Skeletal muscle tissue (tissue), 4 donors: ENCODE measurements around the gene GNG13. TPM values are rescaled to one million over a fixed set of nuclear protein-coding genes. Genes with fewer than 3 reads are reported as not detected.

Source experiments
- H3K27ac ChIP-seq: one replicate; pipeline ENCODE4 v1.7.0; 2013; ENCODE audit warnings: mild to moderate bottlenecking, low read depth, low read length, inconsistent platforms
- H3K27me3 ChIP-seq, 3 donors: one replicate each; pipeline ENCODE4 v1.7.0; 2013; ENCODE audit warnings: low read length in 3 of 3; ENCODE audit not compliant: control insufficient read depth in 3 of 3, insufficient read depth in 3 of 3
- H3K36me3 ChIP-seq, 3 donors: one replicate each; pipeline ENCODE4 v1.7.0; 2013; ENCODE audit warnings: low read length in 3 of 3; ENCODE audit not compliant: control insufficient read depth in 3 of 3, insufficient read depth in 3 of 3
- H3K4me1 ChIP-seq, 3 donors: one replicate each; pipeline ENCODE4 v1.7.0; 2013; ENCODE audit warnings: low read length in 3 of 3, mild to moderate bottlenecking in 3 of 3; ENCODE audit not compliant: control insufficient read depth in 3 of 3, insufficient read depth in 3 of 3
- H3K4me3 ChIP-seq, 3 donors: one replicate each; pipeline ENCODE4 v1.7.0; 2013; ENCODE audit warnings: low read length in 3 of 3
- H3K9ac ChIP-seq, 3 donors: one replicate each; pipeline ENCODE4 v1.7.0; 2013; ENCODE audit warnings: low read length in 3 of 3, mild to moderate bottlenecking in 3 of 3, moderate library complexity in 2 of 3, low read depth in 1 of 3
- H3K9me3 ChIP-seq, 3 donors: one replicate each; pipeline ENCODE4 v1.7.0; 2013; ENCODE audit warnings: low read length in 3 of 3; ENCODE audit not compliant: control insufficient read depth in 3 of 3
- total RNA-seq: library from RNA; depleted of rRNA; stranded (reverse); fragments of >200 nt; gene quantifications from one replicate; pipeline ENCODE4 v1.2.3, GENCODE V29; 2014
- donor health status: Osteomylitis.

The GNG13 gene, protein sequence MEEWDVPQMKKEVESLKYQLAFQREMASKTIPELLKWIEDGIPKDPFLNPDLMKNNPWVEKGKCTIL
- not detected for total RNA-seq

DNA sequence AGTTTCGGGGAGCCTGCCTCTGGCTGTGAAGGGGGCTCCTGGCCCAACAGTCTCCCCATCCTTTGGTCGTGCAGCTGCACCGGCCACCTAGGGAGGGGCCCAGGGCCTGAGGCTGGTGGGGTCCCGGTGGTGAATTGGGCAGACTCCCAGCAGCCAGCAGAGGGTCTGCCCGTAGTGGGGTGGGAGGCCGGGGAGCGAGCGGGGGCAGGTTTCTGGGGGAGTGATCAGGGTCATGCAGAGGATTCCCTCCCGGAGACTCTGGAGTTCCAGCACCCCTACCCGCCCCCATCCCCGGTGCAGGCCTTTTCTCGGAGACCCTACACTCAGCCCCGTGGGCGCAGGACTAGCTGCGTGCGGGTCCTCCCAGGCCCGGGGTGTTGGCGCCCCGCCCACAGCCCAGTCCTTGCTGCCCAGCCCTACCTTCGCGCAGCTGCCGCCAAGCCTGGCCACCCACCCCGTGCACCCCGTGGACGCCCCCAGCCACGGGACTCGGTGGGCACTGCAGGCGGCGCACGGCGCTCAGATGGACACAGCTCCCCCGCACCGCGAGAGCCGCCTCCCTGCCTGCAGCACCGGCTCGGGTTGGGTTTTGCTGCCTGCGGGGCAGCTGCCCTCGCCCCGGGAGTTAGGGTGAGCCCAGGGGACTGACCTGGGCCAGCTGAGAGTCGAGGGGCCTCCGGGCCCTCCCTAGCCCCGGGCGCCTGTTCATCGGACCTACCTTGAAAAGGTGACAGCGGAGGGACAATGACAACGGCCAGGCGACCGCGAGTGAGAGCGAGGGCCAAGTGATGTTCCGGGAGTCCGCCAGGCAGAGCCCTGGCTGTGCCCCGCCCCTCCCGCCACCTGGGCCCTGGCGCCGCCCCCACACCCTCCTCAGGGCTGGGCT, at the start of gene GNG13:
Gene GNG13, minus strand, starts transcription at position 787 of the 886 bp plus-strand sequence. CDS start 1,657 bp downstream, outside the sequence.
- Histone ChIP-seq H3K4me1 (no peaks in the 10 kb centered on the region), H3K36me3 (no peaks in the 10 kb centered on the region), H3K9ac (no peak within 1 kb of the TSS), H3K27ac (no peak within 1 kb of the TSS), H3K9me3 (no peaks in the 10 kb centered on the region), H3K27me3 (peaks cover 36 to 72% (median 43%) of the 10 kb centered on the region in 3 donors), H3K4me3 (no peak within 1 kb of the TSS)

DNA sequence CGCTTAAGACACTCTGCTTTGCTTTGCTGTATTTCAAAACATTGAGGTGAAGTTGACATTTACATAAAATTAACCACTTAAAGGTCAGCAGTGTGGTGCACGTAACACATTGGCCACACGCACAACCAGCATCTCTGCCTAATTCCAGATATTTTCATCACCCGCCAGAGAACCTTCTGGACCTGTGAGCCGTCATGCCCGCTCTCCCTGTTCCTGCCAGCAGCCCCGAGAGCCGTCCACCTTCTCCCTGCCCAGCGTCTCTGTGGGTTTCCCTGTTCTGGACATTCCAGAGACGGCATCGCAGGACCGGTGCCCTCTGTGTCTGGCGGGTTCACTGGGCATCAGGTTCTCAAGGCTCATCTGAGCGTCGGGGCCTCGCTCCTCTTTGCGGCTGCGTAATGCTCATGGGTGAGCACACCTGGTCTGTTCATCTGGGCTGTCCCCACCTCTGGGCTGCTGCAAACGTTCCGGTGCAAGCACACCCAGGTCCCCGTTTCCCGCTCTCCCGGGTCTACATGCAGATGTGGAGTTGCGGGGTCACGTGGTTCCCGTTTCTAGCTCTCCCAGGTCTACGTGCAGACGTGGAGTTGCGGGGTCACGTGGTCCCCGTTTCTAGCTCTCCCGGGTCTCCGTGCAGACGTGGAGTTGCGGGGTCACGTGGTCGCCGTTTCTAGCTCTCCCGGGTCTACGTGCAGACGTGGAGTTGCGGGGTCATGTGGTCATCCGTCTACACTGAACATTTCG, 48.1 kb upstream of the GNG13 start:
- H3K9me3 ChIP-seq: no peaks in the 10 kb centered on the region

DNA sequence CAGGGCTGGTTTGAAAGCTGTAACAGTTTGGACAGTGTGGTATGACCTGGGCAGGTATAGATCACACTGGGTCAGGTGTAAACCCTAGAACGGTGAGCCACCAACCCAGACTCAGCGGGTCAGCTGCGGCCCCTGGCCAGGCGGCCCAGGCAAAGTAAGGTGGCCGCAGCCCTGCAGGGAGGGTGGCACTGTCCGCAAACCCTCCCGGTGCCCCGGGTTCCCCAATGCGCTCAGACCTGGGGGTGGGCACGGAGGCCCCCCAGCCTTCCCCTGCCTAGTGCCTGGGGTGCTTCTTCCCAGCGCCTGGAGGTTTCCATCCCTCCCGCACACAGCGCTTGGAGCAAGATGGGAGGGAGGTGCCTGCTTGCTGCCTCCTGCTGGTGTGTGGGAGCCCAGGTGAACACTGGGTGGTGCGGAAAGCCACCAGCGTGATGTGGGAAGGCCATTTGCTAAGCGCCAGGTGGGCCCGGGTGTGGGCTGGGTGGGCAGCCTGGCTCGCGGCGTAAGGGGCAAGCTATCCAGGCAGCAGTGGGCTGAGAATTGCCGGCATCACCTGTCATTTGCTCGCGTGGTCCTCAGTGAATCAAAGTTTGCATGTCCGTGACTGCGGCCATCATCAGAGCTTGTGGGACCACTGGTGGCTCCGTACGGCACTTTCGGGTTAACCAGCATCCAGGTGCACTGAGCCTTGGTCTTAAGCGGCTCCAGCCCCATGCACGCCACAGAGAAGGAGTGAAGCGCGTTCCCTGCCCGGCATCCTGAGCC, 47.3 kb upstream of the GNG13 start:
- no peaks in the 10 kb centered on the region for H3K9me3 ChIP-seq
- no peak overlapping the region for H3K4me3 ChIP-seq
- H3K36me3 ChIP-seq: no peaks in the 10 kb centered on the region
- H3K9ac ChIP-seq: no peak overlapping the region
- peaks cover 2 to 32% (median 31%) of the 10 kb centered on the region in 3 donors for H3K27me3 ChIP-seq
- no peaks in the 10 kb centered on the region for H3K4me1 ChIP-seq
- H3K27ac ChIP-seq: no peak overlapping the region

More for the DNA sequence above, 48.1 kb upstream of the GNG13 start:
- no peak overlapping the region for H3K4me3 ChIP-seq
- H3K27me3 ChIP-seq: peaks cover 2 to 29% (median 27%) of the 10 kb centered on the region in 3 donors
- H3K9ac ChIP-seq: no peak overlapping the region
- no peaks in the 10 kb centered on the region for H3K36me3 ChIP-seq
- no peaks in the 10 kb centered on the region for H3K4me1 ChIP-seq
- H3K27ac ChIP-seq: no peak overlapping the region

DNA sequence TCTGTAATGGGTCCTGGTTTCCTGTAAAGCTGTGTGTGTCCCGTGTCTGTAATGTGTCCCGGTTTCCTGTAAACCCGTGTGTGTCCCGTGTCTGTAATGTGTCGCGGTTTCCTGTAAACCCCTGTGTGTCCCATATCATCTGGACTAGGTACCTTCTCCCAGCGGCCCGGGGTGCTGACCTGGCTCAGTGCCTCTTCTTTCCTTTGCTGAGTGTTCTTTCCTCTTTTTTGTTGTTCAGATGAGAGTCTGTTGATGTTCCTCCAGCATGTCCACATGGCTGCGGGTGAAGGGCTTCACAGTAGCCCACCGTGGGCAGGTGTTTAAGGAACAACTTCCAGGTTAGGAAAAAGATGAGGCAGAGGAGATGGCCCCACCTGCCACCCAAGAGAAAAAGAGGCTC, 46.6 kb upstream of the GNG13 start:
- no peaks in the 10 kb centered on the region for H3K4me1 ChIP-seq
- peaks cover 9 to 40% (median 38%) of the 10 kb centered on the region in 3 donors for H3K27me3 ChIP-seq
- no peak overlapping the region for H3K9ac ChIP-seq

DNA sequence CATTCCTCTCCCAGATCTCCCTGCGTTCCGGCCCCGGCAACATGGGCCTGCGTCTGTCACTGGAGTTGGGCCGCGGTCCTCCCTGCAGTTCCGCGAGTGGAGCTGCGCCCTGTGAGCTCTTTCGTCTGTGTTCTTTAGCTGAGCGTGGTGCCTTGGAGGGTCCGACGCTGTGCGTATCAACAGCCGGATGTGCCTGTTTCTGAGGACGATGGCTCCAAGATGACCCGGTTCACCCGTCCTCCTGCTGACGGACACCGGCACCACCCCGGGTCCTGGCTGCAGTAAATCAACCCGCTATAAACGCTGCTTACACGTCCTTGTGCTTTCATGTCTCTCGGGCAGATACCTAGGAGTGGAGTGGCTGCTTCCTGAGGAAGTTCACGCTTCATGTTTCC, 44.8 kb upstream of the GNG13 start:
- Histone ChIP-seq H3K9ac (no peak overlapping the region), H3K27ac (no peak overlapping the region), H3K9me3 (no peaks in the 10 kb centered on the region), H3K27me3 (peaks cover 10 to 41% (median 40%) of the 10 kb centered on the region in 3 donors), H3K4me3 (no peak overlapping the region), H3K4me1 (no peaks in the 10 kb centered on the region), H3K36me3 (no peaks in the 10 kb centered on the region)

More for the DNA sequence above, 46.6 kb upstream of the GNG13 start:
- H3K27ac ChIP-seq: no peak overlapping the region
- no peaks in the 10 kb centered on the region for H3K36me3 ChIP-seq
- H3K4me3 ChIP-seq: no peak overlapping the region
- H3K9me3 ChIP-seq: no peaks in the 10 kb centered on the region

DNA sequence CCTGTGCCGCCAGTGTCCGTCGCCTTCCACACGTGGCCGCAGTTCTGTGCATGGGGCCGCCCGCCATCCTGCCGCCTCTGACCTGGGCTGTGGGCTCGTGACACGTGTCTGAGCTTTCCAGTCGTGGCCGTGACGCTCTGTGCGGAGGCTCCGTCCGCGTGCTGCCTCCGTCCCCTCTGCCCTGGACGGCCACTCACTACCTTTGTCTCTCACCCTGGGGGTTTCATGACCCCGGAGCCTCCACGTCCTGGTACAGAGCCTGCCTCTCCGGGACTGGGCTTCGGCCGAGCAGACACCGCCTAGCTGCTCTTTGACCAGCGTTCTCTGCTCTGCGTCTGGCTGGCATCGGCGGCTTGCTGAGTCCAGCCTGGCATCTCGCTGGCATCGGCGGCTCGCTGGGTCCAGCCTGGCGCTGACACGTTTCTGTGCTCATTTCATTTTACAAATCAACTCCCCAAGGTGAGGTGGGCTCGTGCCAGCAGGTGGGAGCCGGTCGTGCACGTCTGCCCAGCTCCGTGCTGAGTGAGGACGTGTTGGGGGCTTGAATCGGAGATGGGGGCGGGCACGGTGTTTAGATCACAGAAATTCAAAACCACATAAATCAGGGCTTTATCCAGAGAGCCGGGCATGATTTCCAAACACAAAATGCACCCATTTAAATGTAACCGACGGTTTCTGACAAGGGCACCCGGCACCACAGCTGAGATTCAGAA, 44.3 kb upstream of the GNG13 start:
- Histone ChIP-seq H3K4me1 (no peaks in the 10 kb centered on the region), H3K4me3 (no peak overlapping the region), H3K36me3 (no peaks in the 10 kb centered on the region), H3K27ac (no peak overlapping the region), H3K27me3 (peaks cover 13 to 47% (median 41%) of the 10 kb centered on the region in 3 donors), H3K9ac (no peak overlapping the region), H3K9me3 (no peaks in the 10 kb centered on the region)

DNA sequence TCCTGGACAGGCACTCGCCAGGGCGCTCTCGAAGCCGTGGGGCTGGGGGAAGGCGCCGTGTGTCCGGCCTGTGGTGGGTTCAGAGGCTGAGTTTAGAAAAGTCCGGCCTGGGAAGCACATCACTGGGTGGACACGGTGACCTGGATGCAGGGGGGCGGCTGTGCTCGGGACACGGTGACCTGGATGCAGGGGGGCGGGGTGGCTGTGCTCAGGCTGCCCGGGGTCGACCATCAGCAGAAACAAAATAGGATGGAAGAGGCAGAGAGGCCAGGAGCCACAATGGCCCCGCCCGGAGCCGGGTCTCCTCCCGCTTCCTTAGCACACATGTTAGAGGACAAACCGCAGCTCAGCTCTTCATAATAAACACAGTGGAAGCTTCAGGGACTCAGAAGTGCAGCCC, 43.2 kb upstream of the GNG13 start:
- no peak overlapping the region for H3K4me3 ChIP-seq
- H3K27ac ChIP-seq: no peak overlapping the region
- H3K9ac ChIP-seq: no peak overlapping the region
- no peaks in the 10 kb centered on the region for H3K36me3 ChIP-seq
- peaks cover 22 to 51% (median 50%) of the 10 kb centered on the region in 3 donors for H3K27me3 ChIP-seq
- no peaks in the 10 kb centered on the region for H3K4me1 ChIP-seq
- no peaks in the 10 kb centered on the region for H3K9me3 ChIP-seq

DNA sequence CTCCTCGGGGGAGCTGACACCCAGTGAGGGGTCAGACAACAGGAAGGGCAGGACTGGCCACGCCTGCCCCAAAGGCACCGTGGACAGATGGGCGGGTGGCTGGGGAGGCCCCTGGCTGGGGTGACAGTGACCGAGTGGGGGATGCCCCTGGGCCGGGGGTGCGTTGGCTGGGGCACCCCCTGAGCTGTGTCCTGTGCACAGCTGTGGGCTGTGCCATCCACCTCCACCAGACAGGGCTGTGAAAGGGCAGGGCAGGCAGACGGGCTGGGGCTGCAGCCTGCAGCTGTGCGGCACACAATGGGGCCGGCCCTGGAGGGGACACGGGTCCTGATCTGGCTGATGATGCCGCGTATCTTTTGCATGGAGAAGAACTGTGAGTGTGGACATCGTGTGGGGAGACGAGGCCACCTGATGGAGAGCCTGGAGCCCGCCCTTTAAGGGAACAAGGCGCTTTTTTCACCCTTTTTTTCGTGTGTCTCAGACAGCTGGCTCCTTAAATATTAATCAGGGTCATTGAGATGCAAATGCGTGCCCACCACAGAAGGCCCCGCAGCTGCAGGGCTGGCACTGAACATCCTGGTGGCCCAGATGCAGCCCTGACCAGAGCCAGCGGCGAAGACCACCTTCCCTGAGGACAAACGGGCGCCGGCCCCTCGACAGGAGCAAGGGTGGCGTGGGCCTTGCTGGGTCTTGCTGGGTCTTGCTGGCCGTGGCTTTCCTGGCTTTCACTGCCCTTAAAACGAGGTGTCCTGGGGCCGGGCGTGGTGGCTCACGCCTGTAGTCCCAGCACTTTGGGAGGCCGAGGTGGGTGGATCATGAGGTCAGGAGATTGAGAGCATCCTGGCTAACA, 42.4 kb upstream of the GNG13 start:
- no peaks in the 10 kb centered on the region for H3K9me3 ChIP-seq
- H3K27me3 ChIP-seq: peaks cover 23 to 49% (median 42%) of the 10 kb centered on the region in 3 donors

More for the DNA sequence above, 42.4 kb upstream of the GNG13 start:
- no peak overlapping the region for H3K9ac ChIP-seq
- no peaks in the 10 kb centered on the region for H3K4me1 ChIP-seq
- H3K4me3 ChIP-seq: no peak overlapping the region
- no peaks in the 10 kb centered on the region for H3K36me3 ChIP-seq
- no peak overlapping the region for H3K27ac ChIP-seq
